HG02642 (cell line): ENCODE measurements around the gene KRT4.
"Not testable (repeated sequence)": the region's sequence is repeated elsewhere in the genome, so short reads cannot be mapped to it uniquely, and the experiment has no call there.

Source experiments
- ATAC-seq: cut with Tn5 transposase; IDR thresholded peaks from one replicate; pipeline ENCODE4 v1.9.1; 2021; ENCODE audit warnings: mild to moderate bottlenecking; ENCODE audit not compliant: unreplicated experiment, poor library complexity

KRT4 gene

GRCh38 chr12:52813885-52814709 lies at the start of gene KRT4:
Gene KRT4, minus strand, starts transcription at chr12:52814116. Its CDS starts 58 bp downstream, at chr12:52814058.
- no peak for ATAC-seq

- no peak for ATAC-seq
These were observed 48.1 kb upstream of the KRT4 start for GRCh38 chr12:52862023-52862422.

DNA sequence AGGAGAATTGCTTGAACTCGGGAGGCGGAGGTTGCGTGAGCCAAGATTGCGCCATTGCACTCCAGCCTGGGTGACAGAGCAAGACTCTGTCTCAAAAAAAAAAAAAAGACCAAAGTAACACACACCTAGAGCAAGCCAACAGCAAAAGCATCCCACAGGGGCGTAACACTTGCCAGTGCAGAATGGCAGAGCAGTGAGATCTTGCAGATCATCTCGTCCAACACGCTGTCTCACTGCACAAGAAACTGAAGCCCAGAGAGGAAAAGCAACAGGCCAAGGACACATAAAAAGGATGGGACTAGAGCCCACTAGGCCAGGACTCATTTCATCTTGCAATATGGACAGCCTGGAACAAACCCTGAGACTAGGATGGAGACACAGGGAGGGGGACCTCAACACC lies 47.6 kb upstream of the KRT4 start:
- ATAC-seq, result no peak

DNA sequence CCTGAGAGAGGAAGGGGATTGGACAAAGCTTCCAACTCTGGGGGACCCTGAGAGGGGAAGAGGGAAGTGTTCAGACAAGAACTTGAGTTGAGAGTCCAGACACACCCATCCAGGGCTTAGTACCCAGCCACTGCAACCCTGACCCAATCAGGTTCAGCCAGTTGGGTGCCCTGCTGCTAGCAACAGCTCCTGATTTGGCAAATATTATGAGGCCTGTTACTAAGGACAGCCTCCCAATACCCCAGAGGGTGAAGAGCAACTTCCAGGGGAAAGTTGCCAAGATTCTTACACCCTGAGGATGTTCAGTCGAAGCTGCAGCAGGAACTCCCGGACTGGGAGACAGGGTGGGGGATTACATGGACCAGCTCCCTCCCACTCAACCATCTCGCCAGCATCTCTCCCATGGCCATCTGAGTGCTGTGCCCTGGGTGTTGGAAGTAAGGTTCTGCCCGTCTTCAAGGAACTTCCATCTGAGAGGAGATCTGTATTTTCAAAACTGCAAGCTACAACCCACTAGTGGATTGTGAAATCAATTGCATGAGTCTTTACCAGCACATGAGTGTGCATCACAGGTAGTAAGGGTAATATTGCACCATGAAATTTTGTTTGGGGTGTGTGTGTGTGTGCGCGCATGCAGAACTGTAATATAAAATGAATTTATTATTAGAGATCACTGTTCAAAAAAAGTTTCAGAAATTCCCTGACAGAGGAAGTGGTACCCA lies 46.3 kb upstream of the KRT4 start:
- no peak for ATAC-seq

GRCh38 chr12:52857500-52857899 lies 43.6 kb upstream of the KRT4 start:
- no peak for ATAC-seq

- ATAC-seq, result no peak
These were observed 42.9 kb upstream of the KRT4 start for GRCh38 chr12:52856787-52857186.

DNA sequence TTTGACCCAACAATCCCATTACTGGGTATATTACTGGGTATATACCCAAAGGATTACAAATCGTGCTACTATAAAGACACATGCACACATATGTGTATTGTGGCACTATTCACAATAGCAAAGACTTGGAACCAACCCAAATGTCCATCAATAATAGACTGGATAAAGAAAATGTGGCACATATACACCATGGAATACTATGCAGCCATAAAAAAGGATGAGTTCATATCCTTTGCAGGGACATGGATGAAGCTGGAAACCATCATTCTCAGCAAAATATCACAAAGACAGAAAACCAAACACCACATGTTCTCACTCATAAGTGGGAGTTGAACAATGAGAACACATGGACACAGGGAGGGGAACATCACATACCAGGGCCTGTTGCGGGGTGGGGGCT lies 42.2 kb upstream of the KRT4 start:
- ATAC-seq, result not testable (repeated sequence)

DNA sequence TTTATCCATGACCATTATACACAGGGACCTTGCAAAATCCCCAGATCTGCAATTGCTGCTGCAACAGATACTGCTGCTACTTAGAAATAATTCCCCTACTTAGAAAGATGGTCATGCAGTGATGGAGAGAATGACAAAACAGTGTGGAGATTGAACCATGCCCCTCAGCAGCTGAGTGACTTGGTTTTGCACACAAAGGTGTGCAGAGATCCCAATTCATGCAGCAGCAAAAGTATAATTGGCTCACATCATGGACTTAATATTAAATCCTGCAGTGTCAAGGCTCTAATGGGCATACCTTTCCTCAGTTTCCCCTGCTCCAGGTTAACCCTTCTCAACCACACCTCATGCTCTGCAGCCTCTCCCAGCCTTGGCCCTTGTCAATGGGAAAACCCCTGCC lies 37.9 kb upstream of the KRT4 start:
- no peak for ATAC-seq

DNA sequence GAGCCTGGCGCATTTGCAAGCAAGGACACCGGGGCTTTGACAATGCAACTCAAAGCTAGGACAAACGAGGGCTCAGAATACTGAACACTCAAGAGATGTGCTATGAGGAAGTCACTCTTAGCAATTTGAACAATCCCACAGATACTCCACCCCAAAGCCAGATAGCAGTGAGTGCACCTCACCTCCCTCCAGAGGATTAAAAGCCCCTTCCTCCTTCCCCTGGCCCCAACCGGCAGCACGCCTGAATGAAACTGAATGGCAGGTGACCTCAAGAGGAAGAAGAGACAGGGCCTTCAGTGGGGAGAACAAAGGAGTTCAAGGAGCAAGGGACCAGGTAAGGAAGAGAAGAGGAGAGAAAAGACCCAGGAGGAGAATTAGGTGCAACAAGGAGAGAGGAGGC lies 36.8 kb upstream of the KRT4 start:
- ATAC-seq, result no peak

DNA sequence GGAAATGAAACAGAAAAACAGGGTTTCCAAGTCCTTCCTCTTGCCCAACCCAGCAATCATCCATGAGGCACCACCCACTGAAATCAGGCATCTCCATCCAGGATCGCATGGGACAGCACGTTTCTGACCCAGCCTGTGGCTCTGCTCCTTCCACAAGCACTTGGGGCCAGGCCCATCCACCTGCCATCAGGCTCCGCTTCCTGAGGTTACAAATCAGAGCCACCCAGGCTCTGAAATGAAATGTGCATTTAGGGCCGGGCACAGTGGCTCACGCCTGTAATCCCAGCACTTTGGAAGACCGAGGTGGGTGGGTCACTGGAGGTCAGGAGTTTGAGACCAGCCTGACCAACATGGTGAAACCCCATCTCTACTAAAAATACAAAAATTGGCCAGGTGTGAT lies 35.6 kb upstream of the KRT4 start:
- ATAC-seq, result no peak

- ATAC-seq, result no peak
These were observed 34.8 kb upstream of the KRT4 start, which contains the start of gene KRT78 for GRCh38 chr12:52848661-52849255. Gene KRT78, minus strand, starts transcription at chr12:52848994. Its CDS starts 64 bp downstream, at chr12:52848930.

- ATAC-seq, result no peak
These were observed 33.6 kb upstream of the KRT4 start for GRCh38 chr12:52847335-52848102.

- ATAC-seq, result no peak
These were observed 32.5 kb upstream of the KRT4 start for GRCh38 chr12:52846356-52846970.

GRCh38 chr12:52845946-52846345 lies 32.0 kb upstream of the KRT4 start:
- ATAC-seq, result no peak

GRCh38 chr12:52844386-52844785 lies 30.5 kb upstream of the KRT4 start:
- no peak for ATAC-seq

DNA sequence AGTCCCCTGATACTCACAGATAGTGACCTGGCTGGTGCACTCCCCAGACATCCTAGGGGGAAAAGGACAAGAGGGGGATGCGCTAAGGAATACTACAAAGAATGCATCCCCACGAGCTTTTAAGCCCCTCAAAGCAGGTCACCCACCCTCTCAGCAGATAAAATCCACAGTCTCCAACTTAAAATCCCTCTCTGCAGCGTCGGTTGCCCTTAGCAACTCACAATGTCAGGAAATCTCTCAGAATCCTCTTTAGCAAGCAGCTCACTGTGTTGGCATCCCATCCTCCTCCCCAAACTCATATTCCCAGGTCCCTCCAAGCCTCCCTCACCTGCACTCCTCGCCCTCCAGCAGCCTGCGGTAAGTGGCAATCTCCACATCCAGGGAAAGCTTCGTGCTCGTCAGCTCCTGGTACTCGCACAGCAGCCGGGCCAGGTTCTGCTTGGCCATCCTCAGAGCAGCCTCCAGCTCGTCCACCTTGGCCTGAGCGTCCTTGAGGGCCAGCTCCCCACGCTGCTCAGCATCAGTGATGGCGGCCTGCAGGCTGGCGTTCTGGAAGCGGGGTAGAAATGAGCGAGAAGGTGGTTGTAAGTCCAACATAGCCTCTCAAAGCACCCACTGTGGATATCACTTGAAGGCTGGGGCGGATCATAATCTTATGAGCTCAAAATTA lies 25.7 kb upstream of the KRT4 start:
- ATAC-seq, result no peak

- no peak for ATAC-seq
These were observed 24.9 kb upstream of the KRT4 start for GRCh38 chr12:52838609-52839435.

GRCh38 chr12:52837781-52838608 lies 24.1 kb upstream of the KRT4 start:
- ATAC-seq, result no peak
